HepG2 (cell line): ENCODE measurements around the gene ALS2. TPM values are rescaled to one million over a fixed set of nuclear protein-coding genes. Genes with fewer than 3 reads are reported as not detected.

Experiments used
- ATF2 ChIP-seq: sonication (generic); formaldehyde crosslinking; IDR thresholded peaks from 2 replicates; pipeline ENCODE4 v1.4.0; 2020; ENCODE audit warnings: missing genetic modification reagents
- CCAR2 ChIP-seq: fragments of 200-400 bp; formaldehyde crosslinking; optimal IDR thresholded peaks from 2 replicates; pipeline ENCODE3; 2018; ENCODE audit warnings: low read depth, mild to moderate bottlenecking, low read length, moderate library complexity
- CREM ChIP-seq, 2 experiments: sonication (generic) in 1 of 2; formaldehyde crosslinking in 1 of 2; IDR thresholded peaks; 2 replicates each; pipeline versions ENCODE4 v1.4.0 to v1.6.1; 2016 to 2020; ENCODE audit warnings: antibody characterized with exemption in 1 of 2, mild to moderate bottlenecking in 1 of 2, missing genetic modification reagents in 1 of 2
- ELF1 ChIP-seq: sonication (generic); formaldehyde crosslinking; IDR thresholded peaks from 2 replicates; pipeline ENCODE4 v1.4.0; 2020; ENCODE audit warnings: missing genetic modification reagents
- FOXJ3 ChIP-seq: sonication (generic); formaldehyde crosslinking; IDR thresholded peaks from 2 replicates; pipeline ENCODE4 v1.4.0; 2020; ENCODE audit warnings: missing genetic modification reagents, mild to moderate bottlenecking, borderline replicate concordance
- FOXP1 ChIP-seq, 2 experiments: fragments of 450-650 bp in 1 of 2; IDR thresholded peaks; 2 replicates each; pipeline ENCODE4 v1.6.1; 2017 to 2018; ENCODE audit warnings: antibody characterized with exemption in 1 of 2
- IRF2 ChIP-seq: IDR thresholded peaks from 2 replicates; pipeline ENCODE4 v1.6.1; 2018; ENCODE audit warnings: missing genetic modification reagents, missing compliant biosample characterization
- ISL2 ChIP-seq: sonication (generic); formaldehyde crosslinking; IDR thresholded peaks from 2 replicates; pipeline ENCODE4 v1.5.0; 2020; ENCODE audit warnings: missing genetic modification reagents
- MEIS2 ChIP-seq: sonication (generic); formaldehyde crosslinking; IDR thresholded peaks from 2 replicates; pipeline ENCODE4 v1.9.0; 2021; ENCODE audit warnings: mild to moderate bottlenecking, missing genetic modification reagents
- NCOA2 ChIP-seq: sonication (generic); formaldehyde crosslinking; IDR thresholded peaks from 2 replicates; pipeline ENCODE4 v1.8.0; 2022; ENCODE audit warnings: inconsistent platforms
- NR2F6 ChIP-seq, 2 experiments: IDR thresholded peaks; 2 replicates each; pipeline ENCODE4 v1.6.1; 2016; ENCODE audit warnings: antibody characterized with exemption in 1 of 2, mild to moderate bottlenecking in 1 of 2
- RARA ChIP-seq: IDR thresholded peaks from 2 replicates; pipeline ENCODE4 v1.6.1; 2016; ENCODE audit warnings: missing genetic modification reagents, missing compliant biosample characterization
- RELA ChIP-seq: sonication (generic); formaldehyde crosslinking; IDR thresholded peaks from 2 replicates; pipeline ENCODE4 v1.4.0; 2020; ENCODE audit warnings: missing genetic modification reagents
- RFXANK ChIP-seq: IDR thresholded peaks from 2 replicates; pipeline ENCODE4 v1.6.1; 2016
- SAP130 ChIP-seq: IDR thresholded peaks from 2 replicates; pipeline ENCODE4 v1.6.1; 2016; ENCODE audit warnings: low read depth
- SOX13 ChIP-seq, 3 experiments: fragments of 450-650 bp in 1 of 3; sonication (generic) in 1 of 3; formaldehyde crosslinking in 1 of 3; IDR thresholded peaks in 2 of 3; conservative IDR thresholded peaks in 1 of 3; 2 replicates each; pipeline versions ENCODE4 v1.5.0 to v1.6.1; 2016 to 2020; ENCODE audit warnings: antibody characterized with exemption in 1 of 3, mild to moderate bottlenecking in 1 of 3, missing compliant biosample characterization in 1 of 3, missing genetic modification reagents in 1 of 3, moderate library complexity in 1 of 3
- SOX5 ChIP-seq: IDR thresholded peaks from 2 replicates; pipeline ENCODE4 v1.6.1; 2016; ENCODE audit warnings: borderline replicate concordance
- TMF1 ChIP-seq: sonication (generic); formaldehyde crosslinking; IDR thresholded peaks from 2 replicates; pipeline ENCODE4 v1.8.1; 2022; ENCODE audit warnings: low read depth, missing genetic modification reagents
- ZBTB43 ChIP-seq: sonication (generic); formaldehyde crosslinking; conservative IDR thresholded peaks from 2 replicates; pipeline ENCODE4 v1.4.0; 2020; ENCODE audit warnings: missing genetic modification reagents
- ZMYM4 ChIP-seq: sonication (generic); formaldehyde crosslinking; IDR thresholded peaks from 2 replicates; pipeline ENCODE4 v1.8.1; 2023; ENCODE audit warnings: mild to moderate bottlenecking, missing genetic modification reagents
- ZNF24 ChIP-seq: fragments of 450-650 bp; IDR thresholded peaks from 2 replicates; pipeline ENCODE4 v1.6.1; 2017; ENCODE audit warnings: antibody characterized with exemption, mild to moderate bottlenecking
- ZNF264 ChIP-seq: sonication (generic); formaldehyde crosslinking; IDR thresholded peaks from 2 replicates; pipeline ENCODE4 v1.4.0; 2020; ENCODE audit warnings: missing genetic modification reagents
- ZNF331 ChIP-seq: sonication (generic); formaldehyde crosslinking; IDR thresholded peaks from 2 replicates; pipeline ENCODE4 v1.4.0; 2020; ENCODE audit warnings: missing genetic modification reagents
- ZNF503 ChIP-seq: sonication (generic); formaldehyde crosslinking; IDR thresholded peaks from 2 replicates; pipeline ENCODE4 v1.4.0; 2020; ENCODE audit warnings: missing genetic modification reagents
- ZNF800 ChIP-seq: sonication (generic); formaldehyde crosslinking; IDR thresholded peaks from 2 replicates; pipeline ENCODE4 v1.4.0; 2020; ENCODE audit warnings: missing genetic modification reagents
- polyA plus RNA-seq, 8 experiments: library from polyadenylated mRNA; depleted of rRNA in 3 of 8; stranded (reverse) in 7 of 8; unstranded in 1 of 8; fragments of >200 nt; fragmentation: Illumina TruSeq in 4 of 8; extraction: Trizol in 4 of 8; gene quantifications; 2 replicates each; pipeline versions ENCODE4 v1.2.1 to v1.2.3, GENCODE V29; 2011 to 2016; ENCODE audit warnings: low read depth in 4 of 8, missing spikeins in 1 of 8, mixed read lengths in 1 of 8; ENCODE audit not compliant: insufficient read depth in 1 of 8
- total RNA-seq, 5 experiments: library from RNA; depleted of rRNA; stranded (reverse); fragments of >200 nt; fragmentation: Illumina TruSeq; extraction: Trizol; gene quantifications; 2 replicates each; pipeline ENCODE4 v1.2.3, GENCODE V29; 2016; ENCODE audit warnings: low read depth in 1 of 5

The ALS2 gene
- total and polyA plus RNA-seq, 2 of the 13 experiments (the other 11 are each of a cell fraction or from before 2014, with no cell fraction given), result 12.7 to 19.3 TPM

GRCh38 chr2:201735486-201735885, 45.2 kb downstream of the ALS2 start (continued):
- no peak for TF ChIP-seq SOX13 (IDR thresholded peaks at IDR 0.05)
- TF ChIP-seq SOX13 (CRISPR knock-in tag; conservative IDR thresholded peaks at IDR 0.05 in 1 of 2, IDR thresholded peaks at IDR 0.05 in 1 of 2), result peak in 1 of 2 experiments; percentile 39; a peak in 1 of 4 replicates
- peak; percentile 74; the same call in 1 of the 2 replicates for TF ChIP-seq FOXJ3 (CRISPR knock-in tag)
- 0 out of 2 replicates have a peak, but pooled peaks have one; percentile 21 for TF ChIP-seq ZNF331 (CRISPR knock-in tag)
- TF ChIP-seq MEIS2 (CRISPR knock-in tag), result 0 out of 2 replicates have a peak, but pooled peaks have one; percentile 60
- TF ChIP-seq ZBTB43 (CRISPR knock-in tag), result peak; percentile 46; the same call in 1 of the 2 replicates
- no peak for TF ChIP-seq FOXP1 (IDR thresholded peaks at IDR 0.05)
- TF ChIP-seq FOXP1 (CRISPR knock-in tag; IDR thresholded peaks at IDR 0.05), result peak; percentile 49
- TF ChIP-seq ZNF503 (CRISPR knock-in tag), result 0 out of 2 replicates have a peak, but pooled peaks have one; percentile 42
- peak; percentile 61; the same call in 1 of the 2 replicates for TF ChIP-seq ZNF264 (CRISPR knock-in tag)
- peak; percentile 31; the same call in 1 of the 2 replicates for TF ChIP-seq NCOA2 (CRISPR knock-in tag)
- TF ChIP-seq CCAR2, result no peak
- TF ChIP-seq SOX5 (CRISPR knock-in tag), result peak; percentile 60
- no peak for TF ChIP-seq RELA (CRISPR knock-in tag)
- TF ChIP-seq RARA (CRISPR knock-in tag), result 0 out of 2 replicates have a peak, but pooled peaks have one; percentile 14
- TF ChIP-seq ELF1 (CRISPR knock-in tag), result peak; percentile 30; the same call in 1 of the 2 replicates
- peak; percentile 59 for TF ChIP-seq ISL2 (CRISPR knock-in tag)
- TF ChIP-seq ZNF24, result peak; percentile 51; the same call in 1 of the 2 replicates
- no peak for TF ChIP-seq RFXANK (CRISPR knock-in tag)
- 0 out of 2 replicates have a peak, but pooled peaks have one; percentile 22 for TF ChIP-seq CREM (IDR thresholded peaks at IDR 0.05)
- TF ChIP-seq CREM (CRISPR knock-in tag; IDR thresholded peaks at IDR 0.05), result no peak
- no peak; the same call in 1 of the 2 replicates for TF ChIP-seq NR2F6 (IDR thresholded peaks at IDR 0.05)
- peak; percentile 49; the same call in 1 of the 2 replicates for TF ChIP-seq NR2F6 (CRISPR knock-in tag; IDR thresholded peaks at IDR 0.05)
- TF ChIP-seq ZNF800 (CRISPR knock-in tag), result peak; percentile 39; the same call in 1 of the 2 replicates
- peak; percentile 57 for TF ChIP-seq SAP130 (CRISPR knock-in tag)
- peak; percentile 61; the same call in 1 of the 2 replicates for TF ChIP-seq ATF2 (CRISPR knock-in tag)
- TF ChIP-seq ZMYM4, result peak; percentile 34; the same call in 1 of the 2 replicates
- TF ChIP-seq IRF2 (CRISPR knock-in tag), result 0 out of 2 replicates have a peak, but pooled peaks have one; percentile 59
- TF ChIP-seq TMF1 (CRISPR knock-in tag), result no peak
